Vagina (tissue), 2 donors: Measurements from ENCODE around the gene PRDM1.

Experiments used
- CTCF ChIP-seq, 3 experiments: fragments of 450-650 bp in 2 of 3; fragments of 200-600 bp in 1 of 3; sonication (generic) in 1 of 3; IDR thresholded peaks; one replicate each; pipeline ENCODE4 v1.5.1; 2017 to 2019; ENCODE audit warnings: antibody characterized with exemption in 3 of 3, mild to moderate bottlenecking in 2 of 3, moderate library complexity in 2 of 3
- POLR2A ChIP-seq, 2 donors: fragments of 450-650 bp; IDR thresholded peaks; one replicate each; pipeline ENCODE4 v1.6.1; 2017; ENCODE audit warnings: antibody characterized with exemption in 2 of 2, mild to moderate bottlenecking in 2 of 2, moderate library complexity in 2 of 2
- POLR2AphosphoS5 ChIP-seq, 2 donors: sonication (generic); formaldehyde crosslinking; IDR thresholded peaks; one replicate each; pipeline ENCODE4 v1.9.0; 2017; ENCODE audit warnings: antibody characterized with exemption in 2 of 2, mild to moderate bottlenecking in 2 of 2, low read depth in 1 of 2; ENCODE audit not compliant: insufficient read depth in 1 of 2

GRCh38 chr6:106103728-106104109 is 17.6 kb downstream of the PRDM1 start:
- no peak for TF ChIP-seq CTCF (IDR thresholded peaks at IDR 0.05)
- TF ChIP-seq POLR2A (IDR thresholded peaks at IDR 0.05) = no peak
- TF ChIP-seq POLR2AphosphoS5 (IDR thresholded peaks at IDR 0.05; ENCODE audit: insufficient read depth in 1 of 2, low read depth in 1 of 2) = peak in 1 of 2 donors; percentile 50
